ENCODE data around the gene EXOC2. TPM values are rescaled to one million over a fixed set of nuclear protein-coding genes. Genes with fewer than 3 reads are reported as not detected.

The EXOC2 gene
- total and polyA plus RNA-seq, 2 donors (not counting 1 experiment from before 2014, with no cell fraction given), result 12.2 to 45.0 TPM

DNA sequence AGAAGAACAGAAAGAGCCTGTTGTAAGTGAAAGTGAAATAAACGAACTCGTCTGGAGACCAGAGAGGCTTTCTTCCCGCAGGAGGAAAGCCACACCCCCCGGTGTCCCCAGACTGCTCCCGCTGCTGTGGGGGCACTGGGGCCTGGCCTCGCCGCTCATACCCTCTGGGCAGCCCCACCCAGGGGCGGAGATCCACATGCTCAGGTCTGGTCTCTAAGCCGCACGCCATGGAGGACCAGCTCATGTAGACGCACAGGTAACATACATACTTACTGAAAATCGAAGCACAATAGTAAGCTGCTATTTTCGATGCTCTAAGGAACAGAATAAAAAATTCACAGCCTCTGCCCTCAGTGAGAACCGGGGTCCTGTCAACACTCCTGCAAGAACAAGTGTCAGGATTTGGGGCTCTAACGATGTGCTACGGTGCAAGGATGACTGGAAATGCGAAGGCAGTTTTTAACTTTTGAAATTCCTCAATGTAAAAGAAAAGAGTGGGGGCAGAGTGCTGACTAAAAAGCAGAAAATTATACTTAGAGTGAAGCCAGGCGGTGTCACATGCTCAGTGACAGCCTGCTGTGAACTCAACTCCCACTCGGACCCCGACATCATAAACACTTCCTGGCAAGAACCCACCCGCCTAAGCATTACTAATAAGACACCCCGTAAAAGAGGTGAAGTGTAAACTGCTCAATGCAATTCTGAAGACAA, 190.9 kb downstream of the EXOC2 start:
- Histone ChIP-seq H3K4me2 (replicated peaks; ENCODE audit: low read depth, low read length, poor library complexity, severe bottlenecking) (peak overlapping the region; percentile 63), H2AFZ (ENCODE audit: insufficient read depth, low read depth, low read length, poor library complexity, severe bottlenecking) (peak overlapping the region; percentile 45), H3K9me3 (ENCODE audit: control extremely low read depth in 1 of 3, control insufficient read depth in 2 of 3, insufficient read depth in 1 of 3, low read length in 2 of 3) (no peaks in the 10 kb centered on the region), H3K27ac (ENCODE audit: low read length in 2 of 2) (peak overlapping the region in 1 of 2 donors; percentile 40), H3K27me3 (replicated peaks in 1 of 4; ENCODE audit: control extremely low read depth in 1 of 4, control insufficient read depth in 3 of 4, insufficient read depth in 4 of 4, low read length in 3 of 4) (no peaks in the 10 kb centered on the region), H3K36me3 (replicated peaks in 1 of 2; ENCODE audit: control extremely low read depth in 1 of 2, control insufficient read depth in 1 of 2, extremely low read depth in 1 of 2, insufficient read depth in 2 of 2, low read length in 1 of 2) (peaks cover 0 to 5% of the 10 kb centered on the region in 2 experiments), H3K9ac (ENCODE audit: low read length) (peak overlapping the region; percentile 55), H3K4me3 (ENCODE audit: control extremely low read depth in 1 of 5, extremely low read depth in 1 of 5, insufficient read depth in 1 of 5, low read depth in 2 of 5, low read length in 4 of 5) (peak overlapping the region in 4 of 5 experiments; percentile 19 to 70 (median 56)), H4K20me1 (ENCODE audit: control insufficient read depth, insufficient read depth, low read length, poor library complexity, severe bottlenecking) (no peaks in the 10 kb centered on the region), H3K79me2 (ENCODE audit: control insufficient read depth, insufficient read depth, low read length) (peaks cover 3% of the 10 kb centered on the region), H3K4me1 (ENCODE audit: control insufficient read depth in 2 of 2, insufficient read depth in 2 of 2, low read length in 2 of 2) (peaks cover 29 to 32% of the 10 kb centered on the region in 2 donors)
- ATAC-seq (ENCODE audit: low read depth) (peak; percentile 77), DNase-seq (peak; percentile 48)
- ChIA-PET CTCF (no interaction called here), POLR2A (no interaction called here)
- peak overlapping the region; percentile 88 for H3K27ac Mint-ChIP-seq
- peak overlapping the region; percentile 94 for H3K4me3 Mint-ChIP-seq
- WGBS (ENCODE audit: insufficient coverage), result 59% methylated on average over 15 of the region's 22 CpGs
- no peaks in the 10 kb centered on the region for H3K9me3 Mint-ChIP-seq (ENCODE audit: insufficient read depth)
- intact Hi-C loops (cut with micrococcal nuclease), result no loop called here
- TF ChIP-seq, protein P1, sequence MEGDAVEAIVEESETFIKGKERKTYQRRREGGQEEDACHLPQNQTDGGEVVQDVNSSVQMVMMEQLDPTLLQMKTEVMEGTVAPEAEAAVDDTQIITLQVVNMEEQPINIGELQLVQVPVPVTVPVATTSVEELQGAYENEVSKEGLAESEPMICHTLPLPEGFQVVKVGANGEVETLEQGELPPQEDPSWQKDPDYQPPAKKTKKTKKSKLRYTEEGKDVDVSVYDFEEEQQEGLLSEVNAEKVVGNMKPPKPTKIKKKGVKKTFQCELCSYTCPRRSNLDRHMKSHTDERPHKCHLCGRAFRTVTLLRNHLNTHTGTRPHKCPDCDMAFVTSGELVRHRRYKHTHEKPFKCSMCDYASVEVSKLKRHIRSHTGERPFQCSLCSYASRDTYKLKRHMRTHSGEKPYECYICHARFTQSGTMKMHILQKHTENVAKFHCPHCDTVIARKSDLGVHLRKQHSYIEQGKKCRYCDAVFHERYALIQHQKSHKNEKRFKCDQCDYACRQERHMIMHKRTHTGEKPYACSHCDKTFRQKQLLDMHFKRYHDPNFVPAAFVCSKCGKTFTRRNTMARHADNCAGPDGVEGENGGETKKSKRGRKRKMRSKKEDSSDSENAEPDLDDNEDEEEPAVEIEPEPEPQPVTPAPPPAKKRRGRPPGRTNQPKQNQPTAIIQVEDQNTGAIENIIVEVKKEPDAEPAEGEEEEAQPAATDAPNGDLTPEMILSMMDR (IDR thresholded peaks at IDR 0.05), result no peak
- TF ChIP-seq EZH2 (IDR thresholded peaks at IDR 0.05; ENCODE audit: borderline replicate concordance, insufficient read depth, low read depth, low read length, poor library complexity, severe bottlenecking), result no peak
- no peaks in the 10 kb centered on the region for H3K27me3 Mint-ChIP-seq
- peaks cover 52% of the 10 kb centered on the region for H3K4me1 Mint-ChIP-seq

DNA sequence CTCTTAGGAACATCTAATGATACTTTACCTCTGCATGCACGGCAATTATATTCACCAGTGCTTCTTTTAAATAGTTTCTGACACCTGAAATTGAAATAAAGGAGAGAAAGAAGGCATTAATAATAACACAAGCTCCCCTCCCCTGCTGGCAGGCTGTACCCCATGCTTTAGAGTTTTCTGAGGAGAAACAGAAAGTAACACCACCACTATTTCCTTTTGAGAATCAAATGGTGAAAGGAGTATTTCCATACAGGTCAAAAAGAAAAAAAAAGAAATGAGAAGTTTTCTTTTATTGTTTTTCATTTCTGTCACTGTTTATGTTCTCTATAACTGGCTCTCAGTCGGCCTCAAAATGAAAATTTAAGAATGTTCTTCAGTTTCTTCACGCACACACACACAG, 193.3 kb downstream of the EXOC2 start:
- peaks cover 3% of the 10 kb centered on the region for H3K79me2 ChIP-seq (ENCODE audit: control insufficient read depth, insufficient read depth, low read length)
- peaks cover 6 to 8% of the 10 kb centered on the region in 2 experiments for H3K36me3 ChIP-seq (replicated peaks in 1 of 2; ENCODE audit: control extremely low read depth in 1 of 2, control insufficient read depth in 1 of 2, extremely low read depth in 1 of 2, insufficient read depth in 2 of 2, low read length in 1 of 2)
- ChIA-PET POLR2A (interaction anchor here (0.5 to 1.3 kb wide), 2 partner anchors 11 to 107 kb away, joined by 3 read pairs; no protein-coding TSS in a partner anchor), CTCF (interaction anchor here (1.0 to 1.6 kb wide), 2 partner anchors 25 to 272 kb away, joined by 3 to 4 read pairs; no protein-coding TSS in a partner anchor)
- TF ChIP-seq, protein P1 (IDR thresholded peaks at IDR 0.05), result no peak
- no peak for TF ChIP-seq EZH2 (IDR thresholded peaks at IDR 0.05; ENCODE audit: borderline replicate concordance, insufficient read depth, low read depth, low read length, poor library complexity, severe bottlenecking)
- H3K27me3 Mint-ChIP-seq, result no peaks in the 10 kb centered on the region
- H3K4me1 ChIP-seq (ENCODE audit: control insufficient read depth in 2 of 2, insufficient read depth in 2 of 2, low read length in 2 of 2), result peaks cover 22 to 23% of the 10 kb centered on the region in 2 donors
- no peak overlapping the region for H3K27ac Mint-ChIP-seq
- H3K27ac ChIP-seq (ENCODE audit: low read length in 2 of 2), result peak overlapping the region in 1 of 2 donors; percentile 4
- DNase-seq, result no peak
- no peaks in the 10 kb centered on the region for H4K20me1 ChIP-seq (ENCODE audit: control insufficient read depth, insufficient read depth, low read length, poor library complexity, severe bottlenecking)
- H3K9me3 ChIP-seq (ENCODE audit: control extremely low read depth in 1 of 3, control insufficient read depth in 2 of 3, insufficient read depth in 1 of 3, low read length in 2 of 3), result no peaks in the 10 kb centered on the region
- H3K27me3 ChIP-seq (replicated peaks in 1 of 4; ENCODE audit: control extremely low read depth in 1 of 4, control insufficient read depth in 3 of 4, insufficient read depth in 4 of 4, low read length in 3 of 4), result no peaks in the 10 kb centered on the region
- intact Hi-C loops (cut with micrococcal nuclease), result no loop called here
- H3K4me2 ChIP-seq (replicated peaks; ENCODE audit: low read depth, low read length, poor library complexity, severe bottlenecking), result peak overlapping the region; percentile 31
- H2AFZ ChIP-seq (ENCODE audit: insufficient read depth, low read depth, low read length, poor library complexity, severe bottlenecking), result peak overlapping the region; percentile 14
- H3K9me3 Mint-ChIP-seq (ENCODE audit: insufficient read depth), result no peaks in the 10 kb centered on the region
- H3K9ac ChIP-seq (ENCODE audit: low read length), result no peak overlapping the region
- WGBS (ENCODE audit: insufficient coverage), result no CpG with 5 or more reads among the region's 3 CpGs
- H3K4me1 Mint-ChIP-seq, result peaks cover 40% of the 10 kb centered on the region
- H3K4me3 ChIP-seq (ENCODE audit: control extremely low read depth in 1 of 5, extremely low read depth in 1 of 5, insufficient read depth in 1 of 5, low read depth in 2 of 5, low read length in 4 of 5), result no peak overlapping the region
- no peak for ATAC-seq (ENCODE audit: low read depth)
- H3K4me3 Mint-ChIP-seq, result peak overlapping the region; percentile 20

Data from B cell (primary cell).